GM12874 (cell line): ENCODE data around the gene TYMS.

Experiments used
- CTCF ChIP-seq: IDR thresholded peaks from 2 replicates; pipeline ENCODE4 v1.5.1; 2011; ENCODE audit warnings: low read depth, mild to moderate bottlenecking, control low read depth, low read length, moderate library complexity; ENCODE audit not compliant: insufficient read depth

Gene TYMS

DNA sequence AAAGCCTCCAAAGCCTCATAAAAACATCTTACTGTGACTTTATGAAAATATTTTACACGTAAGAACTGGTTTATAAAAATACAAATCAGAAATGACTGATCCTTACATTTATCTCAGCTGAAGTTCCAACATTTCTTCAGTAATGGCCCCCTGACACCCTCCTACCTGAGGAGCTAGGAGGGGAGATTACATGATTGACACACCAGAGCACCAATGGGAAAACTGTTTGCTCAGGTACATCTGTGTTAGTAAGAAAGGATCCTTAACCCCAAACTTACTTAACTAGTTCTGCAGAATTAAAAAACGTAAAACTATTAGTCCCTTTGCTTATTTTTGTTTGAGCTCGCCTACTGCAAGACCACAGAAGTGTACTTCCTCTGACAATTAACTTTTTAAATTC is 28.0 kb downstream of the TYMS start:
- TF ChIP-seq CTCF, result no peak

DNA sequence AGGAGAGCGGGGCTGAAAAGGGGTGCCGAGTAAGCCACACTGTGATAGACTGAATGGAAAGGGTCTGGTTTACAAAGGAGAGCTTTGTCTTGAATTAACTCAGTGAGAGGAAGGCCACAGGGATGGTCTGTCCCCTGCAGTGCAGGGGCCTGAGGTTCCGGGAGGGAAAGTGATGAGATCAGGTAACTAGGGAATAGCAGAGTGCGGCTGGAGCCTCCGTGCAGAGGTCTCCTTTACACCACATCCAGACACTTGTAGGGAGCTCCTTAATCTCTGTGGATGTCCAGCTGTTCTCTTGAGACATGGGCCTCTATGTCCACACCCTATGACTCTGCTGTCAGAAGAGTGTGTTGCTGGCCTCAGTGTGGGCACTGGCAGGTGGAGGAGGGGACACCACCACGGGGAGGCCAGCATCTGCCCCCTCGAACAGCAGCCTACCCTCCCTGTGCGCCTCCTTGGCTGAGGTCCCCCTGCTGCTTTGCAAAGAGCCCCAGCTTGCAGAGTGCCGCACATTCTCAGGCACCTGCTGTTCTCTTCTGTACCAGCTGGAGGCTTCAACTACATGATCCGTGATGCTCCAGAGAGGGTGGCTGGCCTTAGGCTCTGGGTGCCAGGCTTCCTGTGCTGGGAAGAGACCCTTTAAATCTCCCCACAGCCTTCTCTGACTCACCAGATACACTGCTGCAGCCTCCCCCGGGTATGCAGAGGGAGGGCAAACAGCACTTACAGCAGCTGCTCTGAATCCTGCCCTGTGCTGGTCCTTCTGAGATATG is 29.1 kb downstream of the TYMS start:
- TF ChIP-seq CTCF, result no peak

DNA sequence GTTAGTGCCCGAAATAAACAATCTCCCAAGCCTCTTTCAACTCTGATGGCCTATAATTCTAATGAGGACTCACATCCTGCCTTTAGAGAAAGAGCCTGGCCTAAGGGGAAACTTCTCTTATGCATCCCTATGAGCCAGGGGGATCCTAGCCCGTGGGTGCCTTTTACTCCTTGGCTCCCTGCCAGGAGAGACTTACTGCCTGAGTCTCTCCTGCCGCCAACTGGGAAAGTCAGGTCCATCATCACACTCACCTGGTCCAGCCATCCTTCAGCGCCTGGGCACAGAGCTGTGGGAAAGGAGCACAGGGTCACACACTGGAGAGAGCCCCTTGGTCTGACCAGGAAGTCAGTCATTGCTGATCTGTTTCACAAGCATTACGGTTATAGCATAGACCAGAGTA is 30.9 kb downstream of the TYMS start:
- no peak for TF ChIP-seq CTCF

DNA sequence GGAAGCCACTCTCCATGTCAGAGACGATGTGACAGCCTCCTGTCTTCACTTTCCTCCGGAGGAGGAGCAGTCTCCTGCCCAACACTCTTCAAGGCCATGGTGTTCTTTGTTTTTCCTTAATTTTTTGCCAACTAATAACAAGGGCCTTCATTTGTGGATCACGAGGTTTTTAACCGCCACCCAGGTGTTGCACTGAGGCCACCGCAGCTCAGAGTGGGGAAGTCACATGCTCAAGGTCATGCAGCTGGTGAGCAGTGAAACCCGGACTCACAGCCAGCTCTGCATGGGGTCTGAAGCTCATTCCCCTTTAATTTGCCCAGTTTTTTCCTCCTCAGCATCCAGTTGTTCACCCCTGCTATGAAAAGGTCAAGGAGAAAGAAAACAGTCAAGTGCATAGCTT is 35.4 kb downstream of the TYMS start:
- no peak for TF ChIP-seq CTCF

DNA sequence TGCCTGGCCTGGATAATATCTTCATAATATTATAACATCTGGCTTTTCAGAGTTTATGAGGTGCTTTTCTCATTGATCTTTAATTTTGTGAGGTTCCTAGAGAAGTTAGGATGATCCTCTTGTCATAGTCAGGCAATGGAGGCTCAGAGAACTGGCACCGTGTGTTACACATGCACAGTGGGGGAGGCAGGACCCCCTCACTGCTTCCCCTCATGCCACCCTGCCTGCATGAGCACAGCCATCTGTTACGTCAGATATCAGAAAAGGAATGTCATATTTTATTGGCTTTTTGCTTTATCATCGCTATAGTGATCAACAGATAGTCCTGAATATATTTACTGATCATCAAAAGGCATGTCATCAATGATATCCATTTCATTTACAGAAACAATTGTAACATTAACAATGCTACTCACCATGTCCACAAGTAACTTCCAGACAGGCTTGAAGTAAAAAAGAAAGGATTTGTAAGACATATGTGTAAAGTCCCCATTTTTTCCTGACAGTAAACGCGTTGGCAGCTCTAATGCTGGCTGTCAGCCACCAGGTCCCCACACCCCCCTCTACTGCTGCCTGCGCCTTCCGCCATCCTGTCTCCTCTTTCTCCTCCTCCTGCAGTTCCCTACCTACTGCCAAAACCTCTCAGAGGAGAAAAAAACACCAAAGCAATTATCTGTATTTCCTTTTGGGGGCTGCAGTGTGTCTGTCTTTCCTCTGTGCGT is 36.2 kb downstream of the TYMS start:
- no peak for TF ChIP-seq CTCF

DNA sequence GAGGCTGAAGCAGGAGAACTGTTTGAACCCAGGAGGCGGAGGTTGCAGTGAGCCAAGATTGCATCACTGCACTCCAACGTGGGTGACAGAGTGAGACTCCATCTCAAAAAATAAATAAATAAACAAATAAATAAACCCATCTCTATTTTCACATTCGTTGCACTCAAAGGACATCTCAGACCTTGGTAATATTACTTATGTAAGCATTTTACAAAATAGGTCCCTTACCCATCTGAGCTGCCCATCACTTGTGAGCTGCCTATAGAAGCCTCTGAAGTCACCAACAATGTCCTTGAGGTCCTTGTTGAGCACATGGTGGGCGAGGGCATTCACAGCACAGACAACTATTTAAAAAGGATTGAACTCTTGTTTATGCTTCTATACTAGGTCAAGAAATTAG is 39.6 kb downstream of the TYMS start:
- TF ChIP-seq CTCF, result no peak

GRCh38 chr18:697800-698199 is 40.3 kb downstream of the TYMS start:
- no peak for TF ChIP-seq CTCF
